ENCODE data around the gene PGGHG.

PGGHG gene

GRCh38 chr11:335779-336658 lies 47.1 kb downstream of the PGGHG start:
- ChIA-PET POLR2A (no interaction called here), CTCF (interaction anchor here (1.3 kb wide), 1 partner anchor 9 kb away, joined by 3 read pairs; no protein-coding TSS in a partner anchor)
- DNase-seq (ENCODE audit: extremely low spot score): no peak
- TF ChIP-seq CTCF (IDR thresholded peaks at IDR 0.05; ENCODE audit: control extremely low read depth, extremely low read depth, low read depth, missing control alignments): no peak

- POLR2A ChIA-PET: no interaction called here
- DNase-seq (ENCODE audit: extremely low spot score): no peak
- CTCF ChIA-PET: interaction anchor here (1.3 to 1.7 kb wide), 2 partner anchors 9 to 12 kb away, joined by 3 to 6 read pairs; no protein-coding TSS in a partner anchor
Observed at GRCh38 chr11:336659-337198, 47.8 kb downstream of the PGGHG start.

GRCh38 chr11:337711-338110 lies 48.8 kb downstream of the PGGHG start:
- ChIA-PET POLR2A (no interaction called here), CTCF (interaction anchor here (1.7 kb wide), 1 partner anchor 11 kb away, joined by 6 read pairs; no protein-coding TSS in a partner anchor)
- no peak for TF ChIP-seq CTCF (IDR thresholded peaks at IDR 0.05; ENCODE audit: control extremely low read depth, extremely low read depth, low read depth, missing control alignments)
- DNase-seq (ENCODE audit: extremely low spot score): no peak

More at GRCh38 chr11:336659-337198, 47.8 kb downstream of the PGGHG start:
- no peak for TF ChIP-seq CTCF (IDR thresholded peaks at IDR 0.05; ENCODE audit: control extremely low read depth, extremely low read depth, low read depth, missing control alignments)

- ChIA-PET CTCF (interaction anchor here (0.8 to 2.9 kb wide), 11 partner anchors 11 to 179 kb away, joined by 3 to 10 read pairs (median 4); partner anchors contain the start of gene IFITM3), POLR2A (no interaction called here)
- no peak for DNase-seq (ENCODE audit: extremely low spot score)
- TF ChIP-seq CTCF (IDR thresholded peaks at IDR 0.05; ENCODE audit: control extremely low read depth, extremely low read depth, low read depth, missing control alignments): no peak
Observed at GRCh38 chr11:339963-340362, 51.0 kb downstream of the PGGHG start.

GRCh38 chr11:340539-341512 lies 51.9 kb downstream of the PGGHG start:
- TF ChIP-seq CTCF (IDR thresholded peaks at IDR 0.05; ENCODE audit: control extremely low read depth, extremely low read depth, low read depth, missing control alignments): no peak
- ChIA-PET POLR2A (no interaction called here), CTCF (interaction anchor here (0.8 to 2.9 kb wide), 9 partner anchors 11 to 90 kb away, joined by 3 to 10 read pairs (median 5); partner anchors contain the start of gene IFITM3)
- no peak for DNase-seq (ENCODE audit: extremely low spot score)

GRCh38 chr11:342328-342727 lies 53.4 kb downstream of the PGGHG start:
- no peak for TF ChIP-seq CTCF (IDR thresholded peaks at IDR 0.05; ENCODE audit: control extremely low read depth, extremely low read depth, low read depth, missing control alignments)
- ChIA-PET CTCF (interaction anchor here (1.0 to 1.7 kb wide), 2 partner anchors 10 to 25 kb away, joined by 3 to 4 read pairs; no protein-coding TSS in a partner anchor), POLR2A (no interaction called here)
- no peak for DNase-seq (ENCODE audit: extremely low spot score)

Measured in GM10248 (cell line).